Ectodermal cell (in vitro differentiated cells): ENCODE data around the gene CHST3.

Source experiments
- H3K27ac ChIP-seq: 2 replicates; pipeline ENCODE4 v1.7.0; 2013; ENCODE audit warnings: mild to moderate bottlenecking, low read depth, low read length; ENCODE audit not compliant: insufficient read depth, poor library complexity, severe bottlenecking
- H3K27me3 ChIP-seq: 2 replicates; pipeline ENCODE4 v1.7.0; 2013; ENCODE audit warnings: mild to moderate bottlenecking, low read length; ENCODE audit not compliant: insufficient read depth, control insufficient read depth, poor library complexity, severe bottlenecking
- H3K36me3 ChIP-seq: one replicate; pipeline ENCODE4 v1.7.0; 2013; ENCODE audit warnings: low read length; ENCODE audit not compliant: control insufficient read depth, insufficient read depth
- H3K4me1 ChIP-seq: one replicate; pipeline ENCODE4 v1.7.0; 2013; ENCODE audit warnings: low read length; ENCODE audit not compliant: control insufficient read depth, insufficient read depth
- H3K4me3 ChIP-seq: 2 replicates; pipeline ENCODE4 v1.7.0; 2013; ENCODE audit warnings: low read depth, low read length, control low read depth; ENCODE audit not compliant: insufficient read depth
- H3K9me3 ChIP-seq: 2 replicates; pipeline ENCODE4 v1.7.0; 2013; ENCODE audit warnings: mild to moderate bottlenecking, low read length, moderate library complexity; ENCODE audit not compliant: control insufficient read depth
- WGBS, 2 experiments: methylation state at CpG; one replicate each; pipeline ENCODE4 v1.1.7; 2013; ENCODE audit warnings: missing lambda C conversion rate in 2 of 2; 5-methylcytosine and 5-hydroxymethylcytosine counted together

Gene CHST3

DNA sequence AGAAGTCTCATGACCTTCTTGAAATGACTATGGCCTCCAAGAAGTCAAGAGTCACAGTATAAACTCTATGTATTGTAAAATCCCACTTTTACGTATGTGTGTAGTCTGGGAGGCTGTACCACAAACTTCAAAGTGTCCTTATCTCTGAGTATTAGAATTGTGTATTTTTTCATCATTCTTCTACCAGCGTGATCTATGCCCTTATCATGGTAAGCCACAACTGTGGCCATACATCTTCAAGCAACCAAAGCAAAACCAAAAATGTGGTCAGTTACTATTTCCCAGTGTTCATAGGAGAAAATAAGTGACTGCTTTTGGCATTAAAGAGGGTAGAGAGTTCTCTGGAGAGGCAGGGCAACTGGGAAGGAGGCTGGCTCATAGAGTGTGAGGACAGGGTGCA is 81.4 kb downstream of the CHST3 start:
- Histone ChIP-seq H3K4me3 (no peak overlapping the region), H3K36me3 (no peaks in the 10 kb centered on the region), H3K27ac (no peak overlapping the region), H3K27me3 (no peaks in the 10 kb centered on the region), H3K9me3 (no peaks in the 10 kb centered on the region), H3K4me1 (no peaks in the 10 kb centered on the region)
- WGBS, 2 experiments: 100% methylated on average over 1 to 2 of the region's 2 CpGs

DNA sequence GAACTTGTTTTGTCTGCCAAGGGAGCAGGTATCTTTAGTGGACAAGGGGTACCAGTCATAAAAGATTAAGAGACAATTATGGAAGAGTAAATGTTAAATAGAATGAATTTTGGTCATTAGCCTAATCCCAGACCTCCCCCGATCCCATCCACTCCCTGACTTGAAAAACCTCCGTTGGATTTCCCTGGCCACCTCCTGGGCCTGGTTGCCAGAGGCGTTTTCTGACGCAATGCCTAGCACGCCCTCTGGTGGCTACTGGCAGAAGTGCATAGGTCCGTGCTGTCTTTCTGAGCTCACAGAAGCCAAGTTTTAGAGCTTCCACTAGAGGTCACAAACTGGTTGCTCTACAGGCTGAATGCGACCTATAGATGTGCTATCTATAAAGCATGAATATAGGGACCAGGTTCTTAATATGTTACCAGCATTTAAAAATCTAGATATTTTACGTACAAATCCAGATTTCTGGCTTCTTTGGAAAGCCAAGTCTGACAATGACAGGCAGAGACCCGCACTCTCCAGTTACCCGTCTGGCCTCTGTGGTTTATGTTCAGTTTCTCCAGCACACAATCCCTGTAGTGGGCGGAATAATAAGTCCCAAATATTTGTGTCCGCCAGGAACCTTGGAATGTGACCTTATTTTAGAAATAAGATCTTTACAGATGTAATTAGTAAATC is 84.4 kb downstream of the CHST3 start:
- Histone ChIP-seq H3K4me3 (no peak overlapping the region), H3K4me1 (no peaks in the 10 kb centered on the region), H3K36me3 (no peaks in the 10 kb centered on the region), H3K9me3 (no peaks in the 10 kb centered on the region), H3K27ac (no peak overlapping the region), H3K27me3 (no peaks in the 10 kb centered on the region)
- WGBS, 2 experiments: 31 to 33% methylated on average over 12 of the region's 12 CpGs

DNA sequence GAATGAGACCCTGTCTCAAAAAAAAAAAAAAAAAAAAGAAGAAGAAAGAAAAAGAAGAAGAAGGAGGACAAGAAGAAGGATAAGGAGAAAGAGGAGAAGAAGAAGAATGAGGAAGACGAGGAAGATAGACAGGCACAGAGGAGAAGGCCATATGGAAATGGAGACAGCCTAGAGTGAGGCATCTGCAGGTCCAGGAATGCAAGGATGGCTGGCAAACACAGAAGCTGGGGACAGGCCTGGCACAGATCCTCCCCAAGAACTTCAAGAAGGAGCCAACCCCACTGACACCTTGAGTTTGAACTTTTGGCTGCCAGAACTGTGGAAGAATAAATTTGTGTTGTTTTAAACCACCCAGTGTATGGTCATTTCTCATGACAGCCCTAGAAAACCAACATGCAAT is 85.3 kb downstream of the CHST3 start:
- H3K4me3 ChIP-seq: no peak overlapping the region
- 86 to 88% methylated on average over 1 of the region's 1 CpG for WGBS, 2 experiments
- H3K4me1 ChIP-seq: no peaks in the 10 kb centered on the region
- no peak overlapping the region for H3K27ac ChIP-seq
- H3K36me3 ChIP-seq: no peaks in the 10 kb centered on the region
- no peaks in the 10 kb centered on the region for H3K27me3 ChIP-seq
- H3K9me3 ChIP-seq: no peaks in the 10 kb centered on the region

DNA sequence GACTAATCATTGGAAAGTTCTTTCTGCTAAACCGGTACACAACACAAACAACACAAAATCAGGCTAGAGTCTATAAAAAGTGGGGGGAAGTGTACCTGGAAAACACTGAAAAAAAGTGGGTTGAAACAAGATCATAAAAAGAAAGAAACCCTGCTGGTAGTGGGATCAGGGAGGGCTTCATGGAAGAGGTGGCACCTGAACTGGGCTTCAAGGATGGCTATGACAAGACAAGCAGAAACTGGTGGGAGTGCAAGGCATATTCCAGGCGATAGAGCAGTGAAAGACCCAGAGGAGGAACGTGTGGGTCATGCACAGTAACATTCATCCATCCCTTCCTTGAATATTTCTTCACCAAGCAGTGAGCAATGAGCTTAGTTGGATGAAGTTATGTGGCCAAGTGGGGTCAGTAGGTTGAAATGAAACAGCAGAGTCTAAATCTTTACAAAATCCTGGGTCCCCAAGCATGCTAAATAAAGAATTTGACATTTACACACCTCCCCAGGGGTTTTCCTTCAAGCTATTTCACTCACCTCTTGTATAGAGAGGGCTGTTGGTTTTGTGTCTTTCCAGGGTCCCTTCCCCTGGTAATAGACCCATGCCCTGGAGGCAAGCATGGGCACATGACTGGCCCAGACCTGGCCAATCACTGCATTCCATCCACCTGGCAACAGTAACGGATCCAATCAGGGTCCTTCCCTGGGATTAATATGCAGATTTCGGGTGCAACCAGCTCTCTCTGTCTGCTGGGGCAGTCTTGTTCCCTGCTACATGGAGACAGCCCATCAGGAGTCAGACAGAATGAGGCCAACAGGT is 86.0 kb downstream of the CHST3 start:
- WGBS, 2 experiments: 87 to 88% methylated on average over 4 to 5 of the region's 5 CpGs

GRCh38 chr10:72050873-72051272 is 86.7 kb downstream of the CHST3 start:
- Histone ChIP-seq H3K36me3 (no peaks in the 10 kb centered on the region), H3K4me3 (no peak overlapping the region), H3K27me3 (no peaks in the 10 kb centered on the region), H3K9me3 (no peaks in the 10 kb centered on the region), H3K4me1 (no peaks in the 10 kb centered on the region), H3K27ac (no peak overlapping the region)
- WGBS, 2 experiments: 64 to 65% methylated on average over 3 of the region's 3 CpGs

More for the DNA sequence above, 86.0 kb downstream of the CHST3 start:
- H3K9me3 ChIP-seq: no peaks in the 10 kb centered on the region
- H3K27ac ChIP-seq: no peak overlapping the region
- H3K4me3 ChIP-seq: no peak overlapping the region
- H3K4me1 ChIP-seq: no peaks in the 10 kb centered on the region
- H3K27me3 ChIP-seq: no peaks in the 10 kb centered on the region
- no peaks in the 10 kb centered on the region for H3K36me3 ChIP-seq

- H3K4me3 ChIP-seq: no peak overlapping the region
- no peaks in the 10 kb centered on the region for H3K27me3 ChIP-seq
- no peaks in the 10 kb centered on the region for H3K36me3 ChIP-seq
- no peaks in the 10 kb centered on the region for H3K9me3 ChIP-seq
- WGBS, 2 experiments: 94 to 95% methylated on average over 7 of the region's 7 CpGs
- H3K27ac ChIP-seq: no peak overlapping the region
- no peaks in the 10 kb centered on the region for H3K4me1 ChIP-seq
These were observed 89.5 kb downstream of the CHST3 start for GRCh38 chr10:72053690-72054089.

DNA sequence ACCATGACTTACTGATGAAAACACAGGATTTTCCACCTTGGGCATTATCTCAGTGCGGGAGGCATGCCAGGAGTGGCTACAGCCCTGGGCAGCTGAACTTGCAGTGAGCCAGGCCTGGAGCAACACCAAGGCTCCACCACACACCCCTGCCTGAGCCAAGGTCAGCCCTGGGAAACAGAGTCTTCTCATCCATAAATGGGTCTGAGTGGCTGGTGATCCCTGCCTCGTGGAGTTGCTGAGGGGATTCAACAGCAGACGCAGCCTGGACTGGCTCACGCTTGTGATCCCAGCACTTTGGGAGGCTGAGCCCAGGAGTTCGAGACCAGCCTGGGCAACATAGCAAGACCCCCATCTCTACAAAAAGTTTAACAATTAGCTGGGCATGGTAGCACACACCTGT is 91.9 kb downstream of the CHST3 start:
- Histone ChIP-seq H3K4me3 (no peak overlapping the region), H3K4me1 (peaks cover 4% of the 10 kb centered on the region), H3K27ac (no peak overlapping the region), H3K36me3 (no peaks in the 10 kb centered on the region), H3K27me3 (no peaks in the 10 kb centered on the region), H3K9me3 (no peaks in the 10 kb centered on the region)
- 92 to 94% methylated on average over 5 of the region's 5 CpGs for WGBS, 2 experiments

DNA sequence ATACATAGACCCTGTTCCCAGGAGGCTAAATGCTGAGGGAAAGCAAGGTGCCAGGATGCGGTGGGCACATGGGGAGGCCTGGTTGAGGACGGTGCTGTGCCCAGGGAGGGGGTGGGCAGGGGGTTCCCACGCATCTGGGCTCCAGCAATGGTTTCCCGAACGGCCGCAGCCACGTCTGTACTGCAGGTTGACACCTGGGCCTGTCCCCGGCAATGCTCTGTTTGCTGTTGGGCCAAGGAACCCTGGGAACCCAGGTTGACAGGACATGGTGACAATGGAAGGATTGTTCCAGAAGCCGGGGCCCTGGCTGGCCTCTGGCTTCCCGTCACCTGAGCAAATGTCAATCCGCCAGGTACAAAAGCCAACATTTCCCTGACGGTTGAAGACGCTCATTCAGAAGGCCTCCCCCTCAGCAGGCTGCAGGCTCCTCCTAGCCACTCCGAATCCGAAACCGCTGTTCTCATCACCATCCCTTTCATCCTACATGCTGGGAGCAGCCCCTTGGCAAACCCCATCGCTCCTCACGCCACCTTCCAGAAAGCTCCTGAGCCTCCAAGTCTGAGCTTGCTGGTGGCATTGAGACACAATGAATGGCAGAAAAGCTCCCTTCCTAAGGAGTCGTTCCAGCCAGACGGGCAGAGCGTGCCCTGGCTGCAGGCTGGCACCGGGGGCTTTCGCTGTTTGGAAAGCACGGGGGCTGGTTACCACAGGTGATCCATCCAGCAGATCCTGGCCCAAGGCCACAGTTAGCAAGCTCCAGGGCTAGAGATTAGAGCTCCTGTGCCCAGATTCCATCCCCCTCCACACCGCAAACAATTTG is 92.9 kb downstream of the CHST3 start:
- Histone ChIP-seq H3K27me3 (no peaks in the 10 kb centered on the region), H3K4me1 (peaks cover 9% of the 10 kb centered on the region), H3K9me3 (no peaks in the 10 kb centered on the region), H3K27ac (no peak overlapping the region), H3K36me3 (no peaks in the 10 kb centered on the region), H3K4me3 (no peak overlapping the region)
- WGBS, 2 experiments: 85 to 88% methylated on average over 25 of the region's 25 CpGs

GRCh38 chr10:72058347-72058898 is 94.2 kb downstream of the CHST3 start:
- peaks cover 9% of the 10 kb centered on the region for H3K4me1 ChIP-seq
- no peaks in the 10 kb centered on the region for H3K27me3 ChIP-seq
- no peaks in the 10 kb centered on the region for H3K36me3 ChIP-seq
- H3K27ac ChIP-seq: no peak overlapping the region
- H3K4me3 ChIP-seq: no peak overlapping the region
- H3K9me3 ChIP-seq: no peaks in the 10 kb centered on the region
- WGBS, 2 experiments: 92 to 95% methylated on average over 12 of the region's 12 CpGs
